K562 (cell line): ENCODE results near the gene ACTL10. TPM values are rescaled to one million over a fixed set of nuclear protein-coding genes. Genes with fewer than 3 reads are reported as not detected.

ENCODE experiments used
- ATAC-seq: fragments of 200-7000 bp; cut with Tn5 transposase; 3 replicates; pipeline ENCODE4 v1.9.1; 2020; ENCODE audit warnings: moderate library complexity
- BruUV-seq: library from RNA; stranded (reverse); fragments of 400-500 nt; replicated peaks from 2 replicates; lab custom pipeline; 2021; lab: Mats Ljungman, UMichigan
- CTCF ChIA-PET: fragments of 300-600 bp; formaldehyde crosslinking; extraction: SDS; loops from one replicate; lab custom pipeline; 2021; ENCODE audit warnings: low intra/inter-chr PET ratio; lab: Yijun Ruan, JAX
- POLR2A ChIA-PET: fragments of 300-600, 350-650 bp; sonication (Branson Sonifier 250); formaldehyde crosslinking; extraction: SDS; loops from one replicate; lab custom pipeline; 2021; ENCODE audit warnings: antibody characterized with exemption, inconsistent platforms; lab: Yijun Ruan, JAX
- DNase-seq, 4 experiments: peaks; one replicate each; pipeline versions ENCODE4 v3.0.0 to v3.0.0-alpha.2; 2011 to 2018; ENCODE audit warnings: low spot score in 3 of 4, mixed read lengths in 3 of 4; ENCODE audit errors: extremely low read depth in 1 of 4
- FAIRE-seq: peaks from 2 replicates; lab custom pipeline; 2011; peaks lifted over from hg19 to GRCh38; lab: Jason Lieb, UNC
- H2AFZ ChIP-seq: 2 replicates; pipeline ENCODE4 v1.6.0; 2011; ENCODE audit warnings: low read depth, low read length, control low read depth, inconsistent platforms
- H3K27ac ChIP-seq: fragments of 200-600 bp; 3 replicates; pipeline ENCODE4 v1.8.0; 2011; ENCODE audit warnings: low read depth, mild to moderate bottlenecking, control low read depth, inconsistent platforms, low read length, moderate library complexity, mixed read lengths; ENCODE audit errors: extremely low read depth
- H3K27me3 ChIP-seq, 2 experiments: fragments of 300-600 bp in 1 of 2; 2 replicates in 1 of 2; 3 replicates in 1 of 2; pipeline versions ENCODE4 v1.6.0 to v1.8.0; 2011; ENCODE audit warnings: inconsistent platforms in 2 of 2, low read length in 2 of 2, mild to moderate bottlenecking in 1 of 2, mixed read lengths in 1 of 2, moderate library complexity in 1 of 2; ENCODE audit not compliant: control insufficient read depth in 2 of 2, insufficient read depth in 2 of 2
- H3K36me3 ChIP-seq: fragments of 300-600 bp; 3 replicates; pipeline ENCODE4 v1.8.0; 2011; ENCODE audit warnings: mild to moderate bottlenecking, low read length, inconsistent platforms; ENCODE audit not compliant: control insufficient read depth, insufficient read depth
- H3K4me1 ChIP-seq, 2 experiments: fragments of 200-600 bp in 1 of 2; replicated peaks in 1 of 2; 2 replicates in 1 of 2; 3 replicates in 1 of 2; pipeline versions ENCODE4 v1.5.1 to v1.8.0; 2011; ENCODE audit warnings: inconsistent platforms in 2 of 2, low read length in 2 of 2, mild to moderate bottlenecking in 1 of 2, mixed read lengths in 1 of 2, moderate library complexity in 1 of 2; ENCODE audit not compliant: control insufficient read depth in 2 of 2, insufficient read depth in 2 of 2
- H3K4me2 ChIP-seq: 2 replicates; pipeline ENCODE4 v1.6.1; 2011; ENCODE audit warnings: low read length, control low read depth, inconsistent platforms, mixed read lengths; ENCODE audit not compliant: insufficient read depth
- H3K4me3 ChIP-seq: fragments of 200-600 bp; sonication (generic), shearing (Covaris generic); 2 replicates; pipeline ENCODE4 v1.5.1; 2016; ENCODE audit warnings: control low read depth, inconsistent platforms
- H3K79me2 ChIP-seq: fragments of 200-600 bp; 3 replicates; pipeline ENCODE4 v1.8.0; 2011; ENCODE audit warnings: low read length, inconsistent platforms; ENCODE audit not compliant: control insufficient read depth, insufficient read depth
- H3K9ac ChIP-seq, 2 experiments: 2 replicates each; pipeline versions ENCODE4 v1.6.0 to v1.6.1; 2011; ENCODE audit warnings: low read depth in 2 of 2, low read length in 2 of 2, control low read depth in 1 of 2, inconsistent platforms in 1 of 2, mild to moderate bottlenecking in 1 of 2, mixed read lengths in 1 of 2; ENCODE audit not compliant: insufficient read depth in 1 of 2
- H3K9me1 ChIP-seq: one replicate; pipeline ENCODE4 v1.6.0; 2011; ENCODE audit warnings: inconsistent platforms, mild to moderate bottlenecking, low read length, moderate library complexity; ENCODE audit not compliant: control insufficient read depth, insufficient read depth
- H3K9me3 ChIP-seq: replicated peaks from 2 replicates; pipeline ENCODE4 v1.5.1; 2011; ENCODE audit warnings: low read depth, low read length, inconsistent platforms; ENCODE audit not compliant: control insufficient read depth, insufficient read depth
- H4K20me1 ChIP-seq: replicated peaks from 2 replicates; pipeline ENCODE4 v1.6.1; 2011; ENCODE audit warnings: low read length, inconsistent platforms, mixed read lengths; ENCODE audit not compliant: control insufficient read depth, insufficient read depth
- BMI1 ChIP-seq: fragments of 150-350 bp; IDR thresholded peaks from 2 replicates; pipeline ENCODE4 v1.6.1; 2014; ENCODE audit warnings: low read length
- FOXJ3 ChIP-seq: sonication (generic); formaldehyde crosslinking; IDR thresholded peaks from 2 replicates; pipeline ENCODE4 v1.4.0; 2020; ENCODE audit warnings: mild to moderate bottlenecking, missing genetic modification reagents
- ID3 ChIP-seq, 2 experiments: fragments of 250-450 bp in 1 of 2; fragments of 450-650 bp in 1 of 2; sonication (Bioruptor Pico) in 1 of 2; IDR thresholded peaks; 2 replicates each; pipeline versions ENCODE4 v1.6.1 to v1.8.0; 2016 to 2021; ENCODE audit warnings: mild to moderate bottlenecking in 2 of 2, moderate library complexity in 2 of 2, missing compliant biosample characterization in 1 of 2, missing genetic modification characterization in 1 of 2
- MIER1 ChIP-seq: fragments of 450-650 bp; IDR thresholded peaks from 2 replicates; pipeline ENCODE4 v1.6.1; 2016; ENCODE audit warnings: antibody characterized with exemption, mild to moderate bottlenecking, low read depth
- NR2F6 ChIP-seq: fragments of 450-650 bp; formaldehyde crosslinking; IDR thresholded peaks from 2 replicates; pipeline ENCODE4 v1.4.0; 2020; ENCODE audit warnings: mild to moderate bottlenecking
- NRF1 ChIP-seq, 2 experiments: fragments of 450-650 bp; IDR thresholded peaks in 1 of 2; conservative IDR thresholded peaks in 1 of 2; 2 replicates each; pipeline ENCODE4 v1.6.1; 2014; ENCODE audit warnings: mild to moderate bottlenecking in 2 of 2
- SNRNP70 ChIP-seq: fragments of 200-400 bp; formaldehyde crosslinking; optimal IDR thresholded peaks from 2 replicates; pipeline ENCODE3; 2017; ENCODE audit warnings: low read depth, low read length
- TCFL5 ChIP-seq: fragments of 250-450 bp; sonication (Bioruptor Pico); conservative IDR thresholded peaks from 2 replicates; pipeline ENCODE4 v1.6.1; 2021; ENCODE audit warnings: mild to moderate bottlenecking, moderate library complexity, matching md5 sums
- TFAM ChIP-seq: fragments of 250-450 bp; sonication (Bioruptor Pico); conservative IDR thresholded peaks from 2 replicates; pipeline ENCODE4 v1.5.0; 2021; ENCODE audit warnings: mild to moderate bottlenecking, moderate library complexity
- ZFP91 ChIP-seq: sonication (generic); formaldehyde crosslinking; IDR thresholded peaks from 2 replicates; pipeline ENCODE4 v1.8.0; 2022; ENCODE audit warnings: mild to moderate bottlenecking, missing genetic modification reagents
- WGBS: fragments of 100-300 bp; shearing (Covaris generic); methylation state at CpG from one replicate; pipeline ENCODE4 v1.1.6; 2016; ENCODE audit warnings: low coverage, mixed read lengths; ENCODE audit not compliant: insufficient coverage; ENCODE audit errors: missing lambda C conversion rate; 5-methylcytosine and 5-hydroxymethylcytosine counted together
- in situ Hi-C: fragments of 300-500 bp; cut with MboI; formaldehyde crosslinking; loops from 4 replicates; pipeline ENCODE4 v1.15.0; 2018; ENCODE audit warnings: inconsistent platforms, mixed read lengths
- intact Hi-C: fragments of 100-400 bp; cut with micrococcal nuclease; formaldehyde crosslinking; loops from 2 replicates; pipeline ENCODE4 v1.14.2; 2022
- polyA plus RNA-seq, 8 experiments: library from polyadenylated mRNA; depleted of rRNA in 4 of 8; stranded (reverse) in 5 of 8; unstranded in 3 of 8; fragments of >200 nt; fragmentation: Nextera tagmentation in 2 of 8; fragmentation: Illumina TruSeq in 1 of 8; extraction: Ambion mirVana in 2 of 8; extraction: Trizol in 1 of 8; gene quantifications; 2 replicates each; pipeline versions ENCODE4 v1.2.1 to v1.2.3, GENCODE V29; 2011 to 2014; ENCODE audit warnings: inconsistent platforms in 1 of 8, missing spikeins in 1 of 8
- total RNA-seq, 7 experiments: library from RNA; depleted of rRNA in 6 of 7; stranded (reverse); fragments of >200 nt in 6 of 7; fragmentation: Illumina TruSeq in 2 of 7; extraction: Trizol in 2 of 7; gene quantifications; 2 replicates each; pipeline versions ENCODE4 v1.2.1 to v1.2.3, GENCODE V29; 2011 to 2021; ENCODE audit warnings: low replicate concordance in 1 of 7

Gene ACTL10
- total and polyA plus RNA-seq, 9 of the 15 experiments (the other 6 are each of a cell fraction or from before 2014, with no cell fraction given): 0.07 to 0.14 TPM; not detected in 7

DNA sequence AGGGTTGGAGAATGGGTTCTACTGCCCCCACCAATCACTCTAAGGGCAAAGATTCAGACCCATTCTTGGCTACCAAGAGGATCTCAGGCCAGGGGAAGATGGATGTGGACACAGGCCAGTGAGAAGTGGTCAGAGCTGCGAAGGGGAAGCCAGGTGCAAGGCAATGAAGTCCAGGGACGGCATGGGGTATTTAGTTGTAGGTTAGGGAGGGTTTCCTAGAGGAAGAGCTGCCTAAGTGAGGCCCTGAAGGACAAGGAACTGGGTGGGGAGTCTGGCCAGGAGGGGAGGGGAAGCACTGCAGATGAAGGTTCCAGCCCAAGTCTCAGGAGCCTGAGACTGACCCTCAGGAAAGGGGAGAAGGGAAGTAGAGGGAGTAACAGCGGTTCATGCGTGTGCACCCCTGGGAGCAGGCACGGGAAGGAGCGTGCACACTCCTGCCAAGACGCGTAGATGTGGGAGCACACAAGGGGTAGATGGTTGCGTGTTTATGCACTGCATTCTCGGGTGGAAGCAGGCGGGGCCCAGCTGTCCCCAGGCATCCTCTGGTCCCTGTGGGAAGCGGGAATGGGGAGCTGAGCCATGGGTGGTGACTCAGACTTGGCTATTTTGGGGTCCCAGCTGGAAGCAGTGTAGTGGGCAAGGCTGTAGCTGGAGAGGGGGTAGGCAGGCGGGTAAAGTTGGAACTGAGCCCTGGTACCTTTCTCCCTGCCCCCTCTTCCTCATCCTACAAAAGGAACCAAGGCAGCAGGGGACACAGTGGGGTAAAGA lies 3.3 kb downstream of the ACTL10 start:
- H2AFZ ChIP-seq: no peak overlapping the region
- ATAC-seq (no peak), DNase-seq (no peak), FAIRE-seq (no peak)
- peaks cover 54% of the 10 kb centered on the region for H3K36me3 ChIP-seq
- ChIA-PET CTCF (no interaction called here), POLR2A (interaction anchor here (0.6 to 1.6 kb wide), 6 partner anchors 10 to 367 kb away, joined by 3 to 6 read pairs (median 4); no protein-coding TSS in a partner anchor)
- WGBS: 92% methylated on average over 12 of the region's 13 CpGs
- H3K79me2 ChIP-seq: peaks cover 34% of the 10 kb centered on the region
- H3K4me2 ChIP-seq: no peak overlapping the region
- in situ Hi-C loops: loop anchor here (5.0 kb wide), 1 partner anchor 57 kb away; no protein-coding TSS in a partner anchor
- BruUV-seq: no TSS peak
- H3K9me3 ChIP-seq: no peaks in the 10 kb centered on the region
- H3K4me1 ChIP-seq: peaks cover 21 to 61% of the 10 kb centered on the region in 2 experiments
- intact Hi-C loops: no loop called here
- no peak overlapping the region for H3K4me3 ChIP-seq
- H3K9me1 ChIP-seq: peaks cover 5% of the 10 kb centered on the region
- H3K27me3 ChIP-seq: no peaks in the 10 kb centered on the region
- H4K20me1 ChIP-seq: peaks cover 7% of the 10 kb centered on the region; the same call in 1 of the 2 replicates
- H3K9ac ChIP-seq: peak overlapping the region in 1 of 2 experiments; percentile 66; a peak in 1 of 4 replicates
- H3K27ac ChIP-seq: no peak overlapping the region; the same call in 2 of the 3 replicates
- TF ChIP-seq TFAM (CRISPR knock-in tag) (no peak), FOXJ3 (no peak), SNRNP70 (no peak), BMI1 (no peak), MIER1 (no peak), NRF1 (conservative IDR thresholded peaks at IDR 0.05 in 1 of 2, IDR thresholded peaks at IDR 0.05 in 1 of 2) (no peak), TCFL5 (CRISPR knock-in tag) (no peak), ZFP91 (no peak), NR2F6 (CRISPR knock-in tag) (no peak), ID3 (CRISPR knock-in tag; IDR thresholded peaks at IDR 0.05) (no peak), ID3 (tag; IDR thresholded peaks at IDR 0.05) (no peak)
